GM12873 (cell line): ENCODE data around the gene EDN2.

ENCODE experiments used
- TF ChIP-seq, protein P1 (sequence below): IDR thresholded peaks from 2 replicates; pipeline ENCODE4 v1.5.1; 2012; ENCODE audit warnings: low read depth, mild to moderate bottlenecking, moderate library complexity, low read length, control low read depth; ENCODE audit not compliant: insufficient read depth; ENCODE audit errors: missing control alignments

The EDN2 gene

GRCh38 chr1:41455479-41456332 is 28.8 kb downstream of the EDN2 start:
- TF ChIP-seq, protein P1, sequence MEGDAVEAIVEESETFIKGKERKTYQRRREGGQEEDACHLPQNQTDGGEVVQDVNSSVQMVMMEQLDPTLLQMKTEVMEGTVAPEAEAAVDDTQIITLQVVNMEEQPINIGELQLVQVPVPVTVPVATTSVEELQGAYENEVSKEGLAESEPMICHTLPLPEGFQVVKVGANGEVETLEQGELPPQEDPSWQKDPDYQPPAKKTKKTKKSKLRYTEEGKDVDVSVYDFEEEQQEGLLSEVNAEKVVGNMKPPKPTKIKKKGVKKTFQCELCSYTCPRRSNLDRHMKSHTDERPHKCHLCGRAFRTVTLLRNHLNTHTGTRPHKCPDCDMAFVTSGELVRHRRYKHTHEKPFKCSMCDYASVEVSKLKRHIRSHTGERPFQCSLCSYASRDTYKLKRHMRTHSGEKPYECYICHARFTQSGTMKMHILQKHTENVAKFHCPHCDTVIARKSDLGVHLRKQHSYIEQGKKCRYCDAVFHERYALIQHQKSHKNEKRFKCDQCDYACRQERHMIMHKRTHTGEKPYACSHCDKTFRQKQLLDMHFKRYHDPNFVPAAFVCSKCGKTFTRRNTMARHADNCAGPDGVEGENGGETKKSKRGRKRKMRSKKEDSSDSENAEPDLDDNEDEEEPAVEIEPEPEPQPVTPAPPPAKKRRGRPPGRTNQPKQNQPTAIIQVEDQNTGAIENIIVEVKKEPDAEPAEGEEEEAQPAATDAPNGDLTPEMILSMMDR: no peak

DNA sequence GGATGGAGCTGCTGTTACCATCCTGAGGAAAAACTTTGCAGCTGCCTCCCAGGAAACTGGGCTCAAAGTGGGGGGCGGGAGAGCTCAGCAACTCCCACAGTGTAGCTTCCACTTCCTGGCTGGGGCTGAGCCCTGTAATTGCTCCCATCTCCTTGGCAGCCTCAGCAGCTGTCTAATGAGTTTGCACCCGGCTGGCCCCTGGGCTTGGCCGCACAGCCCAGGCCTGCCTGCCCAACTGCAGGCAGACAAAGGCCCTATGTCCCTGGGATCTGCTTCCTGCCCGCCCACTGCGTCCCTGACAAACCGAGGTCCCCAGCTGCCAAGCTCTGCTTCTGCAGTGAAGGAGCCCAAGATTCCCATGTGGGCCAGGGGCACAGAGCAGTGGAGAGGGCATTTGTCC is 30.1 kb downstream of the EDN2 start:
- TF ChIP-seq, protein P1: no peak

DNA sequence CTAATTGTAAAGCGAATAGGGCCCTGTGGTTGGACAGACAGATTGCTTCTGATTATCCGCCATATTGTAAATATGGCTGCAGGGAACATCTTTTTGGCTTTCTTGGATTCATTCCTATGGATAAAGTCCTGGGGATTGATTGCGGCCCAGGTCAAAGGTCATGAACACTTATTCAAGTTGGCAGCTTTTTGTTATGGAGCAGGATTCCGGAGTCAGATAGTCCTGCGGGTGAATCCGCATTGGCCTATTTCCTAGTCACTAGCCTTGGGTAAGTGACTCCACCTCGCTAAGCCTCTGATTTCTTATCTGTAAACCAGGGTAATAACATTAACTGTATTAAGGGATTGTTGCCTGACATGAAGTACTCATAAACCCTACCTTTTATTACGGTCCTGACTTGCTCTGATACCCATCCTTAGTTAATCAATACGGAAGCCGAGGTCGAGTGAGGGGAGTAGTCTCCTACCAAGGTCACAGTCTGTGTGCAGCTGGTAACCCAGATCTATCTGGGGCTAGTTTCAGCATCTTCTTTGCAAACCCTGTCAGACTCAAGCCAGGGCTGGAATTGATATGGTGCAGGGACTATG is 31.7 kb downstream of the EDN2 start:
- TF ChIP-seq, protein P1: no peak

- TF ChIP-seq, protein P1: no peak
Measured at GRCh38 chr1:41450747-41451285, 33.7 kb downstream of the EDN2 start.

- TF ChIP-seq, protein P1: no peak
Measured at GRCh38 chr1:41449326-41449921, 35.1 kb downstream of the EDN2 start.

- TF ChIP-seq, protein P1: no peak
Measured at GRCh38 chr1:41448821-41449220, 35.7 kb downstream of the EDN2 start.
